GM12878 (cell line): Measurements from ENCODE around the gene KCNC4. TPM values are rescaled to one million over a fixed set of nuclear protein-coding genes. Genes with fewer than 3 reads are reported as not detected.

ENCODE experiments used
- ATAC-seq: fragments of 200-7000 bp; cut with Tn5 transposase; 3 replicates; pipeline ENCODE4 v1.9.1; 2020; ENCODE audit warnings: mild to moderate bottlenecking, moderate library complexity
- BruUV-seq: library from RNA; stranded (reverse); fragments of 400-500 nt; replicated peaks from 2 replicates; lab custom pipeline; 2021; lab: Mats Ljungman, UMichigan
- CTCF ChIA-PET: fragments of 300-600 bp; sonication (Branson Sonifier 250); formaldehyde crosslinking; extraction: SDS; loops from one replicate; lab custom pipeline; 2021; ENCODE audit warnings: inconsistent platforms; lab: Yijun Ruan, JAX
- POLR2A ChIA-PET: fragments of 350-600 bp; formaldehyde crosslinking; extraction: SDS; loops from one replicate; lab custom pipeline; 2021; ENCODE audit warnings: inconsistent platforms; lab: Charles Lee
- RAD21 ChIA-PET: fragments of 300-600 bp; sonication (Branson Sonifier 250); formaldehyde crosslinking; loops from one replicate; lab custom pipeline; 2023; ENCODE audit warnings: antibody characterized with exemption; ENCODE audit not compliant: unreplicated experiment; lab: Charles Lee
- SMC1A ChIA-PET: fragments of 300-600 bp; sonication (Branson Sonifier 250); formaldehyde crosslinking; loops from one replicate; lab custom pipeline; 2023; ENCODE audit not compliant: unreplicated experiment, uncharacterized antibody; lab: Charles Lee
- DNase-seq: peaks from one replicate; pipeline ENCODE4 v3.0.0-alpha.2; 2011; ENCODE audit warnings: low read depth, low spot score
- FAIRE-seq: peaks from 3 replicates; lab custom pipeline; 2011; peaks lifted over from hg19 to GRCh38; lab: Jason Lieb, UNC
- H2AFZ ChIP-seq: 2 replicates; pipeline ENCODE4 v1.6.0; 2011; ENCODE audit warnings: low read depth, low read length, control low read depth; ENCODE audit not compliant: control insufficient read depth
- H3K27ac ChIP-seq: 2 replicates; pipeline ENCODE4 v1.5.1; 2011; ENCODE audit warnings: control low read depth; ENCODE audit not compliant: control insufficient read depth, insufficient read depth
- H3K27me3 ChIP-seq, 2 experiments: replicated peaks in 1 of 2; 2 replicates each; pipeline versions ENCODE4 v1.6.0 to v1.6.1; 2011; ENCODE audit warnings: low read length in 1 of 2; ENCODE audit not compliant: control insufficient read depth in 2 of 2, insufficient read depth in 2 of 2
- H3K36me3 ChIP-seq, 2 experiments: 2 replicates each; pipeline ENCODE4 v1.5.1; 2011; ENCODE audit warnings: low read length in 1 of 2; ENCODE audit not compliant: control insufficient read depth in 2 of 2, insufficient read depth in 2 of 2
- H3K4me1 ChIP-seq: 2 replicates; pipeline ENCODE4 v1.6.1; 2011; ENCODE audit warnings: mild to moderate bottlenecking, low read length, moderate library complexity, mixed read lengths; ENCODE audit not compliant: control insufficient read depth, insufficient read depth
- H3K4me2 ChIP-seq: 2 replicates; pipeline ENCODE4 v1.6.0; 2011; ENCODE audit warnings: control low read depth; ENCODE audit not compliant: control insufficient read depth, insufficient read depth
- H3K4me3 ChIP-seq: fragments of 200-600 bp; sonication (generic); 2 replicates; pipeline ENCODE4 v1.5.1; 2016
- H3K79me2 ChIP-seq: 2 replicates; pipeline ENCODE4 v1.6.0; 2011; ENCODE audit warnings: low read length; ENCODE audit not compliant: control insufficient read depth, insufficient read depth
- H3K9ac ChIP-seq: 2 replicates; pipeline ENCODE4 v1.8.0; 2011; ENCODE audit warnings: low read length, control low read depth, mixed read lengths; ENCODE audit not compliant: control insufficient read depth, insufficient read depth
- H3K9me3 ChIP-seq: replicated peaks from 3 replicates; pipeline ENCODE4 v1.5.1; 2011; ENCODE audit warnings: mild to moderate bottlenecking, low read length; ENCODE audit not compliant: control insufficient read depth, insufficient read depth
- H4K20me1 ChIP-seq: 2 replicates; pipeline ENCODE4 v1.6.0; 2011; ENCODE audit not compliant: control insufficient read depth, insufficient read depth
- ATF7 ChIP-seq: fragments of 450-650 bp; IDR thresholded peaks from 2 replicates; pipeline ENCODE4 v1.6.1; 2016; ENCODE audit warnings: low read depth, mild to moderate bottlenecking
- CBX3 ChIP-seq: fragments of 200-600 bp; sonication (generic); IDR thresholded peaks from 2 replicates; pipeline ENCODE4 v1.6.1; 2016; ENCODE audit warnings: low read depth, borderline replicate concordance
- CHD2 ChIP-seq: IDR thresholded peaks from 2 replicates; pipeline ENCODE4 v1.6.1; 2011; ENCODE audit warnings: low read depth, low read length, improper control_type of control experiment, borderline replicate concordance
- CREB1 ChIP-seq: IDR thresholded peaks from 2 replicates; pipeline ENCODE4 v1.6.1; 2012; ENCODE audit warnings: low read depth, mild to moderate bottlenecking, inconsistent platforms
- ESRRA ChIP-seq: IDR thresholded peaks from 2 replicates; pipeline ENCODE4 v1.6.1; 2012; ENCODE audit warnings: mild to moderate bottlenecking, low read length, improper control_type of control experiment
- IKZF1 ChIP-seq: fragments of 450-650 bp; conservative IDR thresholded peaks from 2 replicates; pipeline ENCODE4 v1.6.1; 2017; ENCODE audit warnings: antibody characterized with exemption, mild to moderate bottlenecking
- MAX ChIP-seq: IDR thresholded peaks from 2 replicates; pipeline ENCODE4 v1.6.1; 2012; ENCODE audit warnings: low read depth, low read length, improper control_type of control experiment
- NKRF ChIP-seq: fragments of 450-650 bp; conservative IDR thresholded peaks from 2 replicates; pipeline ENCODE4 v1.6.1; 2017; ENCODE audit warnings: mild to moderate bottlenecking, moderate library complexity
- POU2F2 ChIP-seq: IDR thresholded peaks from 3 replicates; pipeline ENCODE4 v1.6.1; 2011; ENCODE audit warnings: low read depth, mild to moderate bottlenecking, low read length, borderline replicate concordance
- SREBF2 ChIP-seq: IDR thresholded peaks from 2 replicates; pipeline ENCODE4 v1.6.1; 2012; ENCODE audit warnings: mild to moderate bottlenecking, low read length
- STAT3 ChIP-seq: IDR thresholded peaks from 2 replicates; pipeline ENCODE4 v1.6.1; 2011; ENCODE audit warnings: low read depth, low read length, improper control_type of control experiment
- SUZ12 ChIP-seq: fragments of 200-600 bp; sonication (generic); IDR thresholded peaks from one replicate; pipeline ENCODE4 v1.6.1; 2018; ENCODE audit warnings: antibody characterized with exemption, mild to moderate bottlenecking; ENCODE audit not compliant: unreplicated experiment
- ZBTB4 ChIP-seq: fragments of 450-650 bp; formaldehyde crosslinking; IDR thresholded peaks from 2 replicates; pipeline ENCODE4 v1.4.0; 2022; ENCODE audit warnings: mild to moderate bottlenecking, moderate library complexity
- ZNF622 ChIP-seq: fragments of 450-650 bp; IDR thresholded peaks from 2 replicates; pipeline ENCODE4 v1.6.1; 2017; ENCODE audit warnings: mild to moderate bottlenecking, inconsistent platforms
- WGBS: methylation state at CpG from one replicate; pipeline ENCODE4 v1.1.6; 2016; ENCODE audit warnings: low lambda C conversion rate; ENCODE audit not compliant: insufficient replicate concordance, insufficient coverage; ENCODE audit errors: missing lambda C conversion rate; 5-methylcytosine and 5-hydroxymethylcytosine counted together
- in situ Hi-C: fragments of 300-500 bp; cut with MboI; formaldehyde crosslinking; loops from 9 replicates; pipeline ENCODE4 v1.14.3; 2018; ENCODE audit warnings: mixed read lengths
- intact Hi-C: fragments of 100-400 bp; cut with micrococcal nuclease; formaldehyde crosslinking; loops from one replicate; pipeline ENCODE4 v1.14.2; 2022; ENCODE audit not compliant: unreplicated experiment
- polyA plus RNA-seq, 11 experiments: library from polyadenylated mRNA; depleted of rRNA in 4 of 11; unstranded in 6 of 11; stranded (reverse) in 5 of 11; fragments of >200 nt; fragmentation: Nextera tagmentation in 4 of 11; fragmentation: Illumina TruSeq in 1 of 11; extraction: Ambion mirVana in 4 of 11; extraction: Trizol in 1 of 11; gene quantifications; 1 replicate in 1 of 11; 2 replicates in 10 of 11; pipeline versions ENCODE4 v1.2.1 to v1.2.3, GENCODE V29; 2011 to 2016; ENCODE audit warnings: inconsistent platforms in 2 of 11, missing spikeins in 2 of 11, low read depth in 1 of 11
- total RNA-seq, 4 experiments: library from RNA; depleted of rRNA in 3 of 4; stranded (reverse); fragments of >200 nt in 3 of 4; fragmentation: Illumina TruSeq in 1 of 4; extraction: Trizol in 1 of 4; gene quantifications; 2 replicates each; pipeline versions ENCODE4 v1.2.1 to v1.2.3, GENCODE V29; 2013 to 2021
- TF ChIP-seq, protein P1 (sequence below): IDR thresholded peaks from 2 replicates; pipeline ENCODE4 v1.6.1; 2012; ENCODE audit warnings: low read depth, low read length, improper control_type of control experiment
- TF ChIP-seq, protein P2 (sequence below): fragments of 150-350 bp; IDR thresholded peaks from 2 replicates; pipeline ENCODE4 v1.6.1; 2016; ENCODE audit warnings: low read depth, low read length

Gene KCNC4
- total and polyA plus RNA-seq, 10 of the 15 experiments (the other 5 are each of a cell fraction or from before 2014, with no cell fraction given), result 0.06 to 1.7 (median 0.36) TPM

GRCh38 chr1:110258734-110259133, 48.6 kb downstream of the KCNC4 start:
- no peaks in the 10 kb centered on the region for H3K36me3 ChIP-seq
- no peak overlapping the region for H2AFZ ChIP-seq
- in situ Hi-C loops (no loop called here), intact Hi-C loops (no loop called here)
- H4K20me1 ChIP-seq, result no peaks in the 10 kb centered on the region
- H3K4me1 ChIP-seq, result peaks cover 12% of the 10 kb centered on the region
- ChIA-PET POLR2A (no interaction called here), RAD21 (no interaction called here), SMC1A (interaction anchor here (1.1 to 1.6 kb wide), 3 partner anchors 14 to 54 kb away, joined by 3 to 7 read pairs (median 7); no protein-coding TSS in a partner anchor), CTCF (interaction anchor here (1.5 to 2.6 kb wide), 2 partner anchors 51 to 54 kb away, joined by 10 read pairs; no protein-coding TSS in a partner anchor)
- no peak overlapping the region for H3K4me3 ChIP-seq
- no peak overlapping the region for H3K4me2 ChIP-seq
- WGBS, result 0% methylated on average over 2 of the region's 2 CpGs
- H3K27me3 ChIP-seq, result no peaks in the 10 kb centered on the region
- FAIRE-seq (no peak), ATAC-seq (no peak), DNase-seq (no peak)
- H3K27ac ChIP-seq, result no peak overlapping the region
- no peaks in the 10 kb centered on the region for H3K9me3 ChIP-seq
- no TSS peak for BruUV-seq
- H3K9ac ChIP-seq, result no peak overlapping the region
- H3K79me2 ChIP-seq, result no peaks in the 10 kb centered on the region
- TF ChIP-seq ZNF622, result no peak
- no peak for TF ChIP-seq POU2F2
- TF ChIP-seq, protein P1, sequence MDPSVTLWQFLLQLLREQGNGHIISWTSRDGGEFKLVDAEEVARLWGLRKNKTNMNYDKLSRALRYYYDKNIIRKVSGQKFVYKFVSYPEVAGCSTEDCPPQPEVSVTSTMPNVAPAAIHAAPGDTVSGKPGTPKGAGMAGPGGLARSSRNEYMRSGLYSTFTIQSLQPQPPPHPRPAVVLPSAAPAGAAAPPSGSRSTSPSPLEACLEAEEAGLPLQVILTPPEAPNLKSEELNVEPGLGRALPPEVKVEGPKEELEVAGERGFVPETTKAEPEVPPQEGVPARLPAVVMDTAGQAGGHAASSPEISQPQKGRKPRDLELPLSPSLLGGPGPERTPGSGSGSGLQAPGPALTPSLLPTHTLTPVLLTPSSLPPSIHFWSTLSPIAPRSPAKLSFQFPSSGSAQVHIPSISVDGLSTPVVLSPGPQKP, result no peak
- TF ChIP-seq ATF7, result no peak
- TF ChIP-seq NKRF, result no peak
- TF ChIP-seq SUZ12, result no peak
- no peak for TF ChIP-seq CBX3
- TF ChIP-seq STAT3, result no peak
- no peak for TF ChIP-seq IKZF1
- TF ChIP-seq, protein P2, sequence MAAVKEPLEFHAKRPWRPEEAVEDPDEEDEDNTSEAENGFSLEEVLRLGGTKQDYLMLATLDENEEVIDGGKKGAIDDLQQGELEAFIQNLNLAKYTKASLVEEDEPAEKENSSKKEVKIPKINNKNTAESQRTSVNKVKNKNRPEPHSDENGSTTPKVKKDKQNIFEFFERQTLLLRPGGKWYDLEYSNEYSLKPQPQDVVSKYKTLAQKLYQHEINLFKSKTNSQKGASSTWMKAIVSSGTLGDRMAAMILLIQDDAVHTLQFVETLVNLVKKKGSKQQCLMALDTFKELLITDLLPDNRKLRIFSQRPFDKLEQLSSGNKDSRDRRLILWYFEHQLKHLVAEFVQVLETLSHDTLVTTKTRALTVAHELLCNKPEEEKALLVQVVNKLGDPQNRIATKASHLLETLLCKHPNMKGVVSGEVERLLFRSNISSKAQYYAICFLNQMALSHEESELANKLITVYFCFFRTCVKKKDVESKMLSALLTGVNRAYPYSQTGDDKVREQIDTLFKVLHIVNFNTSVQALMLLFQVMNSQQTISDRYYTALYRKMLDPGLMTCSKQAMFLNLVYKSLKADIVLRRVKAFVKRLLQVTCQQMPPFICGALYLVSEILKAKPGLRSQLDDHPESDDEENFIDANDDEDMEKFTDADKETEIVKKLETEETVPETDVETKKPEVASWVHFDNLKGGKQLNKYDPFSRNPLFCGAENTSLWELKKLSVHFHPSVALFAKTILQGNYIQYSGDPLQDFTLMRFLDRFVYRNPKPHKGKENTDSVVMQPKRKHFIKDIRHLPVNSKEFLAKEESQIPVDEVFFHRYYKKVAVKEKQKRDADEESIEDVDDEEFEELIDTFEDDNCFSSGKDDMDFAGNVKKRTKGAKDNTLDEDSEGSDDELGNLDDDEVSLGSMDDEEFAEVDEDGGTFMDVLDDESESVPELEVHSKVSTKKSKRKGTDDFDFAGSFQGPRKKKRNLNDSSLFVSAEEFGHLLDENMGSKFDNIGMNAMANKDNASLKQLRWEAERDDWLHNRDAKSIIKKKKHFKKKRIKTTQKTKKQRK, result no peak
- TF ChIP-seq ESRRA, result no peak
- TF ChIP-seq MAX, result no peak
- TF ChIP-seq CHD2, result no peak
- no peak for TF ChIP-seq SREBF2
- TF ChIP-seq CREB1, result no peak
- TF ChIP-seq ZBTB4 (CRISPR knock-in tag), result no peak
